NCI-H82 treated with DMSO at 0.1 percent for 48 hours (cell line): ENCODE data around the gene GOPC.
"Not testable (repeated sequence)": the region's sequence is repeated elsewhere in the genome, so short reads cannot be mapped to it uniquely, and the experiment has no call there.

Source experiments
- DNase-seq: peaks from one replicate; lab custom pipeline; 2025; ENCODE audit not compliant: unreplicated experiment; lab: John Stamatoyannopoulos, UW

GOPC gene

GRCh38 chr6:117602151-117602898 lies at the start of gene GOPC:
TSS of gene GOPC (minus strand) at chr6:117602511. CDS start at chr6:117602288, 223 bp downstream.
- DNase-seq = peak; percentile 89

- not testable (repeated sequence) for DNase-seq
Observed at GRCh38 chr6:117651984-117652383, 49.7 kb upstream of the GOPC start.

- DNase-seq = no peak
Observed at GRCh38 chr6:117642976-117643375, 40.7 kb upstream of the GOPC start.

GRCh38 chr6:117637770-117638169 lies 35.5 kb upstream of the GOPC start:
- DNase-seq = no peak

- DNase-seq = peak; percentile 24
Observed at GRCh38 chr6:117629119-117629660, 26.9 kb upstream of the GOPC start.

- no peak for DNase-seq
Observed at GRCh38 chr6:117627533-117627932, 25.2 kb upstream of the GOPC start.

- DNase-seq = no peak
Observed at GRCh38 chr6:117624869-117625481, 22.7 kb upstream of the GOPC start.

- DNase-seq = no peak
Observed at GRCh38 chr6:117619178-117619577, 16.9 kb upstream of the GOPC start.

- no peak for DNase-seq
Observed at GRCh38 chr6:117617210-117618035, 15.1 kb upstream of the GOPC start.

GRCh38 chr6:117616391-117617209 lies 14.3 kb upstream of the GOPC start:
- DNase-seq = no peak

GRCh38 chr6:117615750-117616390 lies 13.6 kb upstream of the GOPC start:
- no peak for DNase-seq

GRCh38 chr6:117613920-117614560 lies 11.7 kb upstream of the GOPC start:
- no peak for DNase-seq

GRCh38 chr6:117607511-117607910 lies 5.2 kb upstream of the GOPC start:
- DNase-seq = no peak

- peak; percentile 77 for DNase-seq
Observed at GRCh38 chr6:117605169-117605826, 3.0 kb upstream of the GOPC start.

- no peak for DNase-seq
Observed at GRCh38 chr6:117603821-117604220, 1.5 kb upstream of the GOPC start.

GRCh38 chr6:117602899-117603588 lies 733 bp upstream of the GOPC start:
- DNase-seq = no peak

GRCh38 chr6:117601811-117602150 lies 530 bp downstream of the GOPC start:
- peak; percentile 42 for DNase-seq

- DNase-seq = no peak
Observed at GRCh38 chr6:117600008-117600743, 2.1 kb downstream of the GOPC start.
